ENCODE results near the gene NEDD8. TPM values are rescaled to one million over a fixed set of nuclear protein-coding genes. Genes with fewer than 3 reads are reported as not detected.

Gene NEDD8
- total RNA-seq, 2 experiments from 2014 or later = 42.0 to 43.5 TPM

DNA sequence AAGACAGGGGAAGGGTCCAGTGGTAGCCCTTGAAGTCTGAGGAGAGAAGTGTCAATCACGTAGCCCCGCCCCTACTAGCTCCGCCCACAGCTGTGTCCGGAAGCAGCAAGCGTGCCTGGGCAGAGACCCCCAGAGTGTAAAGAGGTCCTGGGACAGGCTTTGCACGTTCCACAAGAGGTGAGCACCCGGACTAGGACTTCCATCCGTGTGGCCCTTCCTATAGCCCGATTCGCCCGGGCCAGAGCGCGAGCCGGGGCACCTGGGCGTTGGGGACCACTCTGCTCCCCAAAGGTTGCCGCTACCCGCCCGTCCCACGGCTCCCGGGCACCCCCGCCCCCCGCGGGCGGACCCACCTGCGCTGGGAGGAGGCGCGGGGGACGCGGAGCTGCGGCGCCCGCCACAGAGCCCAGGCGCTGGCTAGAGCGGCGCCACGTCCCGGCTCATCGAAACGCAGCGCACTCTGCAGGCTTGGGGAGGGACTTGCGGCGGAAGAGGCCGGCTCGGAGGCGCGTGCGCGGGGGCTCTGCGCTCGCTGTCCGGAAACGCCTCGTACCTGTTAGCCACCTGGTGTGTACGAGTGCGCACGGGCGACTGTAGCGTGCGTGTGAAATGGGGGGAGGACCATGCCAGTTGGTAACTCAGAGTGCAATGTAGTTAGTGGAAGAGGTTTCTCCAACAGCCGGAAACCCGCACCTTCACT, 39.1 kb upstream of the NEDD8 start, which contains the start of gene RABGGTA:
Gene RABGGTA (minus strand): TSS at position 464 of the 700 bp plus-strand sequence. CDS start 482 bp downstream, outside the sequence.
- peak within 1 kb of the TSS; percentile 97 for H3K27ac Mint-ChIP-seq
- no peaks in the 10 kb centered on the region for H3K27me3 Mint-ChIP-seq
- Histone ChIP-seq H3K27ac (ENCODE audit: low read depth in 1 of 2, low read length in 2 of 2) (peak within 1 kb of the TSS; percentile 92 to 95), H3K36me3 (ENCODE audit: insufficient read depth, low read length) (peaks cover 34% of the 10 kb centered on the region), H3K4me1 (ENCODE audit: insufficient read depth, low read length) (peaks cover 43% of the 10 kb centered on the region), H3K27me3 (ENCODE audit: control insufficient read depth in 1 of 2, insufficient read depth in 2 of 2, low read length in 2 of 2) (no peaks in the 10 kb centered on the region), H3K4me3 (ENCODE audit: low read length) (peak within 1 kb of the TSS; percentile 86), H3K9me3 (ENCODE audit: control insufficient read depth in 1 of 2, insufficient read depth in 1 of 2, low read length in 2 of 2) (no peaks in the 10 kb centered on the region)
- H3K36me3 Mint-ChIP-seq (ENCODE audit: low read depth) = peaks cover 40% of the 10 kb centered on the region
- intact Hi-C loops (cut with DNase I, micrococcal nuclease) = loop anchor here (1.0 to 5.0 kb wide), 8 partner anchors 26 to 58 kb away; partner anchors contain the start of genes GMPR2 (in 2 of the 2), NEDD8 (in 2 of the 2), CHMP4A (in 1 of the 2) and LTB4R (in 1 of the 2)
- peak within 1 kb of the TSS; percentile 96 for H3K4me3 Mint-ChIP-seq
- ChIA-PET CTCF (interaction anchor here (0.6 to 3.6 kb wide), 21 partner anchors 9 to 171 kb away, joined by 3 to 20 read pairs (median 4); partner anchors contain the start of genes CHMP4A, CIDEB, LTB4R and LTB4R2), POLR2A (interaction anchor here (0.6 to 4.0 kb wide), 27 partner anchors 9 to 951 kb away, joined by 3 to 134 read pairs (median 7); partner anchors contain the start of genes CBLN3, CHMP4A, CIDEB and DCAF11)
- DNase-seq (peak; percentile 84 to 99 (median 92)), ATAC-seq (ENCODE audit: poor library complexity) (peak; percentile 83)
- TF ChIP-seq CTCF (IDR thresholded peaks at IDR 0.05) = peak; percentile 75
- no peaks in the 10 kb centered on the region for H3K9me3 Mint-ChIP-seq
- peaks cover 40% of the 10 kb centered on the region for H3K4me1 Mint-ChIP-seq (ENCODE audit: low read depth)

GRCh38 chr14:24270537-24271133, 38.5 kb upstream of the NEDD8 start:
- H3K4me3 ChIP-seq (ENCODE audit: low read length) = peak overlapping the region; percentile 86
- ChIA-PET CTCF (interaction anchor here (0.6 to 3.6 kb wide), 21 partner anchors 10 to 172 kb away, joined by 3 to 20 read pairs (median 4); partner anchors contain the start of genes CHMP4A, CIDEB, LTB4R and LTB4R2), POLR2A (interaction anchor here (0.6 to 4.0 kb wide), 28 partner anchors 8 to 190 kb away, joined by 3 to 134 read pairs (median 6); partner anchors contain the start of genes CBLN3, CHMP4A, CIDEB and DCAF11)
- no peaks in the 10 kb centered on the region for H3K27me3 Mint-ChIP-seq
- no peaks in the 10 kb centered on the region for H3K9me3 ChIP-seq (ENCODE audit: control insufficient read depth in 1 of 2, insufficient read depth in 1 of 2, low read length in 2 of 2)
- peaks cover 43% of the 10 kb centered on the region for H3K4me1 ChIP-seq (ENCODE audit: insufficient read depth, low read length)
- peak overlapping the region; percentile 96 for H3K4me3 Mint-ChIP-seq
- H3K27me3 ChIP-seq (ENCODE audit: control insufficient read depth in 1 of 2, insufficient read depth in 2 of 2, low read length in 2 of 2) = no peaks in the 10 kb centered on the region
- peak overlapping the region; percentile 97 for H3K27ac Mint-ChIP-seq
- no peak for DNase-seq
- H3K27ac ChIP-seq (ENCODE audit: low read depth in 1 of 2, low read length in 2 of 2) = peak overlapping the region; percentile 92 to 95
- no peak for TF ChIP-seq CTCF (IDR thresholded peaks at IDR 0.05)
- no peaks in the 10 kb centered on the region for H3K9me3 Mint-ChIP-seq
- no peak for ATAC-seq (ENCODE audit: poor library complexity)
- peaks cover 40% of the 10 kb centered on the region for H3K4me1 Mint-ChIP-seq (ENCODE audit: low read depth)
- H3K36me3 Mint-ChIP-seq (ENCODE audit: low read depth) = peaks cover 46% of the 10 kb centered on the region
- H3K36me3 ChIP-seq (ENCODE audit: insufficient read depth, low read length) = peaks cover 41% of the 10 kb centered on the region
- intact Hi-C loops (cut with DNase I, micrococcal nuclease) = loop anchor here (1.0 to 5.0 kb wide), 8 partner anchors 27 to 58 kb away; partner anchors contain the start of genes GMPR2 (in 2 of the 2), NEDD8 (in 2 of the 2), CHMP4A (in 1 of the 2) and LTB4R (in 1 of the 2)

DNA sequence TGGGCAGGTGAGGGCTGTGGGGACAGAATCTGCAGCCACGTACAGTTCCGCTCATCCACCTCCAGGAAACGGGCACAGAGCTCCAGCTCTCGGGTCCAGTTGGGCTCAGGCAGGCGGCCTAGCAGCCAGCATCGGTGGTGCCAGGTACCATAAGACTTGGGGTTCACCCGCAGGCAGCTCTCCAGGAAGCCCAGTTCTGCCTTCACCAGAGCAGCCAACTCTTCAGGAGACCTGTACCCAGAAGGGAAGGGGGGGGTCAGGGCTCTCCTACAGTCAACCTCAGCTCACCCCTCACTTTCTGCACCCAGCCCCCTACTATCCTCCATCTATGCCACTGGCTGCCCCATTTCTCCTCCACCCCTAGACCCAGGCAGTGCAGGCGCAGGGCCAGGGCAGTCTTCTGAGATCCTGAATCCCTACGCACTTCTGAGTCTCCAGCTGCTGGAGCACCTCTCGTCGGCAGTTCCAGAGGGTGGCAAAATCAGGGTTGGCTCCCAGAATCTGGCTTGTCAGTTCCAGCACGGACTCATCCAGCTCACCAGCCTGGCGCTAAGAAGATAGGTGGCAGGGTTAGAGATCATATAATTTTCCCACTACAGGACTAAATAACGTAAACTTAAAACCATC, 37.9 kb upstream of the NEDD8 start:
- TF ChIP-seq CTCF (IDR thresholded peaks at IDR 0.05) = no peak
- no peak for DNase-seq
- Histone ChIP-seq H3K4me3 (ENCODE audit: low read length) (no peak overlapping the region), H3K4me1 (ENCODE audit: insufficient read depth, low read length) (peaks cover 38% of the 10 kb centered on the region), H3K27ac (ENCODE audit: low read depth in 1 of 2, low read length in 2 of 2) (no peak overlapping the region), H3K36me3 (ENCODE audit: insufficient read depth, low read length) (peaks cover 47% of the 10 kb centered on the region), H3K9me3 (ENCODE audit: control insufficient read depth in 1 of 2, insufficient read depth in 1 of 2, low read length in 2 of 2) (no peaks in the 10 kb centered on the region), H3K27me3 (ENCODE audit: control insufficient read depth in 1 of 2, insufficient read depth in 2 of 2, low read length in 2 of 2) (no peaks in the 10 kb centered on the region)
- H3K36me3 Mint-ChIP-seq (ENCODE audit: low read depth) = peaks cover 52% of the 10 kb centered on the region
- intact Hi-C loops (cut with DNase I, micrococcal nuclease) = loop anchor here in 1 of 2 experiments (2.0 to 5.0 kb wide), 3 partner anchors 38 to 57 kb away; partner anchors contain the start of genes CHMP4A, GMPR2, LTB4R and LTB4R2
- no peak for ATAC-seq (ENCODE audit: poor library complexity)
- H3K27ac Mint-ChIP-seq = peak overlapping the region; percentile 97
- POLR2A ChIA-PET = interaction anchor here (0.7 to 4.0 kb wide), 18 partner anchors 8 to 161 kb away, joined by 3 to 134 read pairs (median 12); partner anchors contain the start of genes CBLN3, CHMP4A, DCAF11 and DHRS1
- H3K9me3 Mint-ChIP-seq = no peaks in the 10 kb centered on the region
- no peaks in the 10 kb centered on the region for H3K27me3 Mint-ChIP-seq
- CTCF ChIA-PET = interaction anchor here (1.0 to 3.6 kb wide), 12 partner anchors 10 to 172 kb away, joined by 3 to 20 read pairs (median 5); partner anchors contain the start of genes CHMP4A, CIDEB, LTB4R and LTB4R2
- peak overlapping the region; percentile 96 for H3K4me3 Mint-ChIP-seq
- H3K4me1 Mint-ChIP-seq (ENCODE audit: low read depth) = peaks cover 40% of the 10 kb centered on the region

Data from CD4-positive, alpha-beta T cell (primary cell).